ENCODE results near the gene SUGCT.

The SUGCT gene

GRCh38 chr7:40847921-40848320, 713.1 kb downstream of the SUGCT start:
- no peak for DNase-seq (ENCODE audit: low spot score)
- in situ Hi-C loops (cut with MboI; ENCODE audit: low pct_unique_long_range_greater_than_20kb, low sequenced_read_pairs, unreplicated experiment) = no loop called here
- TF ChIP-seq CTCF (IDR thresholded peaks at IDR 0.05; ENCODE audit: extremely low read depth, insufficient read depth, missing control alignments) = no peak

DNA sequence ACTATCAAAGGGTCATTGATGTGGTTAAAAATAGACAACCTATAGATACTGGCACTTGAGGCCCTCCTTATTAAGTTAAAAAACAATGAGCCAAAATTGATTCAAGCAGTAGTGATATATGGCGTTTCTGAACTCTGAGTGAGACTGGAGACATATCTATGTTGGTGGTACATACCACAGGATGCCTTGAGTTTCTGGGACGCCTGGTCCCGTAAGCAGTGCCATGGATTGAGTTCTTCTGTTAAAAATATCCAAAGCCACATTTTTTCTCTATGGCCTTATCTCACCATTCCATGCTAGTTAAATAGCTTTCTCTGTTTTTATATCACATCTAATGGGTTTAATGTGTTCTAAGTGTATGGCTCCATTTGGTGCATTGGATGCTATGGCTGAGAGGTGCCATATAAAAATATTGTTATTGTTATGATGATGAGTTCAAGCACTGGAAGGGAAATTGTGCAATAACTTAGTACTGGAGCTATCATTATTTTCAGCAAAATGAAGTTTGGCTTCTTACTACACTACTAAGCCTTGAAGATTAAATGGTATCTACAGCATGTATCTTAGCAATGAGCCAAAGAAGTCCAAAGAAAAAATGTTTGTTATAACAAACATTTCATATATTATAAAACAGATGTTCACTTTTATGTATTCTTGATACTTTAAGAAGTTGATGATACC, 713.9 kb downstream of the SUGCT start:
- no peak for DNase-seq (ENCODE audit: low spot score)
- TF ChIP-seq CTCF (IDR thresholded peaks at IDR 0.05; ENCODE audit: extremely low read depth, insufficient read depth, missing control alignments) = no peak
- in situ Hi-C loops (cut with MboI; ENCODE audit: low pct_unique_long_range_greater_than_20kb, low sequenced_read_pairs, unreplicated experiment) = no loop called here

GRCh38 chr7:40850017-40850416, 715.2 kb downstream of the SUGCT start:
- no peak for TF ChIP-seq CTCF (IDR thresholded peaks at IDR 0.05; ENCODE audit: extremely low read depth, insufficient read depth, missing control alignments)
- in situ Hi-C loops (cut with MboI; ENCODE audit: low pct_unique_long_range_greater_than_20kb, low sequenced_read_pairs, unreplicated experiment) = no loop called here
- no peak for DNase-seq (ENCODE audit: low spot score)

GRCh38 chr7:40851001-40851400, 716.2 kb downstream of the SUGCT start:
- in situ Hi-C loops (cut with MboI; ENCODE audit: low pct_unique_long_range_greater_than_20kb, low sequenced_read_pairs, unreplicated experiment) = no loop called here
- no peak for TF ChIP-seq CTCF (IDR thresholded peaks at IDR 0.05; ENCODE audit: extremely low read depth, insufficient read depth, missing control alignments)
- no peak for DNase-seq (ENCODE audit: low spot score)

DNA sequence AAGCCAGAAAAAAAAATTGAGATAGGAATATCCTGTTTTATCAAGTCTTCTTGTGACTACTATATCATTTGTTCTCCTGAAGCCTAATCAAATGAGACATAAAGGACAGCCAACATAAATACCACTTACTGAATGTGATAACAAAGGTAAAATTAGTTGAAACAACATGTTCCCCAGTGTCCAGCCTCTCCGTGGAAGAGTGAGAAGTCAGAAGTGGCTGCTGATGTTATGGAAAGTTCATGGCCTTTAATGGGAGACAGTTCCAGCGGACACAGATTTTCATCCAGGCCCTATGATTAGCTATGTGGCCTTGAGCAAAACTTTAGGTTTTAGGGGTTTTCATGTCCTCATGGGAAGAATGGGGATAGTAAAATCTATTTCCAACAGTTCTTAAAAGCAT, 724.3 kb downstream of the SUGCT start:
- no peak for TF ChIP-seq CTCF (IDR thresholded peaks at IDR 0.05; ENCODE audit: extremely low read depth, insufficient read depth, missing control alignments)
- in situ Hi-C loops (cut with MboI; ENCODE audit: low pct_unique_long_range_greater_than_20kb, low sequenced_read_pairs, unreplicated experiment) = no loop called here
- no peak for DNase-seq (ENCODE audit: low spot score)

DNA sequence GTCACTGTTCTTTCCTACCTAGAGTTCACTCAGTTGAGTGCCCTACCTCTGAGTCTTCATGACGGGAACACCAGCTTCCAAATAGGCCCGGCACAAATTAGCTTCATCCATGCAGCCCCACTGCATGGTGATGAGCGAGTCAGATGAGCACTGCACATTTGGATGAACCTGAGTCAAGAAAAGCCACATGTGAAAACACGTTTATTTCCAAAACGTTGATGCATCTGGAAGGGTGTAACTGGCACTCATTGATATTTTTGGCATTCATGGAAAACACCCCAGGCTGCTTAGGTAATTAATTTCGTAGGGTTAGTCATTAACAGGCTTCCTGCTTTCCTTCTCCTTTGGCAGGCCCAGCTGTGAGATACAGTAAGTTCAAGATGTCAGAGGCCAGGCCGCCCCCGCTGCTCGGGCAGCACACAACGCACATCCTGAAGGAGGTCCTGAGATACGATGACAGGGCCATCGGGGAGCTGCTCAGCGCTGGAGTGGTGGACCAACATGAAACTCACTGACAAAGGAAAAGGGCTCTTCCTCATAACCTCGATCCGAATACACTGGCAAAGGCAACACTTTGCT, 725.2 kb downstream of the SUGCT start:
- no peak for TF ChIP-seq CTCF (IDR thresholded peaks at IDR 0.05; ENCODE audit: extremely low read depth, insufficient read depth, missing control alignments)
- in situ Hi-C loops (cut with MboI; ENCODE audit: low pct_unique_long_range_greater_than_20kb, low sequenced_read_pairs, unreplicated experiment) = no loop called here
- DNase-seq (ENCODE audit: low spot score) = no peak

Measured in GM13977 (cell line).